ENCODE results near the gene PCDHGA6. TPM values are rescaled to one million over a fixed set of nuclear protein-coding genes. Genes with fewer than 3 reads are reported as not detected.
"Not testable (repeated sequence)": the region's sequence is repeated elsewhere in the genome, so short reads cannot be mapped to it uniquely, and the experiment has no call there.

Gene PCDHGA6
- total RNA-seq, 2 experiments from 2014 or later = 0.11 TPM; not detected in 1

- ATAC-seq (ENCODE audit: poor library complexity) (no peak), DNase-seq (no peak)
- POLR2A ChIA-PET = interaction anchor here (0.9 to 1.3 kb wide), 2 partner anchors 93 to 150 kb away, joined by 3 to 4 read pairs; partner anchors contain the start of gene TAF7
- Mint-ChIP-seq H3K27me3 (peaks cover 82% of the 10 kb centered on the region), H3K36me3 (ENCODE audit: low read depth) (peaks cover 51% of the 10 kb centered on the region), H3K4me3 (peak overlapping the region; percentile 92), H3K4me1 (ENCODE audit: low read depth) (peaks cover 23% of the 10 kb centered on the region), H3K27ac (no peak overlapping the region), H3K9me3 (peaks cover 22% of the 10 kb centered on the region)
- intact Hi-C loops (cut with DNase I, micrococcal nuclease) = loop anchor here (2.0 to 10.0 kb wide), 5 partner anchors 49 to 149 kb away; partner anchors contain the start of genes PCDHGA5 (in 1 of the 2) and TAF7 (in 1 of the 2)
- Histone ChIP-seq H3K4me1 (ENCODE audit: insufficient read depth, low read length) (peaks cover 15% of the 10 kb centered on the region), H3K27me3 (ENCODE audit: control insufficient read depth in 1 of 2, insufficient read depth in 2 of 2, low read length in 2 of 2) (peaks cover 63 to 84% of the 10 kb centered on the region in 2 experiments), H3K36me3 (ENCODE audit: insufficient read depth, low read length) (no peaks in the 10 kb centered on the region), H3K4me3 (ENCODE audit: low read length) (peak overlapping the region; percentile 53), H3K27ac (ENCODE audit: low read depth in 1 of 2, low read length in 2 of 2) (no peak overlapping the region), H3K9me3 (ENCODE audit: control insufficient read depth in 1 of 2, insufficient read depth in 1 of 2, low read length in 2 of 2) (peaks cover 21 to 52% of the 10 kb centered on the region in 2 experiments)
- no peak for TF ChIP-seq CTCF (IDR thresholded peaks at IDR 0.05)
- CTCF ChIA-PET = interaction anchor here (0.6 to 3.0 kb wide), 10 partner anchors 23 to 224 kb away, joined by 3 to 19 read pairs (median 4); partner anchors contain the start of gene TAF7
These were observed 39.9 kb downstream of the PCDHGA6 start for GRCh38 chr5:141413540-141414069.

- intact Hi-C loops (cut with DNase I, micrococcal nuclease) = loop anchor here (5.0 to 10.0 kb wide), 4 partner anchors 32 to 148 kb away; partner anchors contain the start of genes PCDHGA5 (in 1 of the 2), PCDHGA7 (in 1 of the 2) and TAF7 (in 1 of the 2)
- H3K27me3 Mint-ChIP-seq = peaks cover 80% of the 10 kb centered on the region
- H3K4me3 ChIP-seq (ENCODE audit: low read length); H3K36me3 ChIP-seq (ENCODE audit: insufficient read depth, low read length); H3K27ac ChIP-seq (ENCODE audit: low read depth in 1 of 2, low read length in 2 of 2); DNase-seq; POLR2A ChIA-PET; ATAC-seq (ENCODE audit: poor library complexity); H3K27ac Mint-ChIP-seq: not testable (repeated sequence)
- Histone ChIP-seq H3K9me3 (ENCODE audit: control insufficient read depth in 1 of 2, insufficient read depth in 1 of 2, low read length in 2 of 2) (peaks cover 23 to 57% of the 10 kb centered on the region in 2 experiments), H3K4me1 (ENCODE audit: insufficient read depth, low read length) (peaks cover 15% of the 10 kb centered on the region), H3K27me3 (ENCODE audit: control insufficient read depth in 1 of 2, insufficient read depth in 2 of 2, low read length in 2 of 2) (peaks cover 62 to 84% of the 10 kb centered on the region in 2 experiments)
- H3K4me1 Mint-ChIP-seq (ENCODE audit: low read depth) = peaks cover 27% of the 10 kb centered on the region
- peaks cover 20% of the 10 kb centered on the region for H3K9me3 Mint-ChIP-seq
- peaks cover 50% of the 10 kb centered on the region for H3K36me3 Mint-ChIP-seq (ENCODE audit: low read depth)
- H3K4me3 Mint-ChIP-seq = peak overlapping the region; percentile 59
- CTCF ChIA-PET = interaction anchor here (1.1 to 3.0 kb wide), 2 partner anchors 94 to 110 kb away, joined by 3 to 15 read pairs; partner anchors contain the start of gene TAF7
These were observed 41.0 kb downstream of the PCDHGA6 start for GRCh38 chr5:141414548-141415274.

GRCh38 chr5:141415275-141415618 lies 41.6 kb downstream of the PCDHGA6 start:
- Histone ChIP-seq H3K9me3 (ENCODE audit: control insufficient read depth in 1 of 2, insufficient read depth in 1 of 2, low read length in 2 of 2) (peaks cover 28 to 54% of the 10 kb centered on the region in 2 experiments), H3K4me1 (ENCODE audit: insufficient read depth, low read length) (peaks cover 15% of the 10 kb centered on the region), H3K27me3 (ENCODE audit: control insufficient read depth in 1 of 2, insufficient read depth in 2 of 2, low read length in 2 of 2) (peaks cover 61 to 90% of the 10 kb centered on the region in 2 experiments)
- H3K9me3 Mint-ChIP-seq = peaks cover 22% of the 10 kb centered on the region
- H3K36me3 Mint-ChIP-seq (ENCODE audit: low read depth) = peaks cover 50% of the 10 kb centered on the region
- H3K4me3 ChIP-seq (ENCODE audit: low read length); POLR2A ChIA-PET; H3K27ac ChIP-seq (ENCODE audit: low read depth in 1 of 2, low read length in 2 of 2); H3K36me3 ChIP-seq (ENCODE audit: insufficient read depth, low read length); ATAC-seq (ENCODE audit: poor library complexity); H3K27ac Mint-ChIP-seq; DNase-seq: not testable (repeated sequence)
- H3K27me3 Mint-ChIP-seq = peaks cover 81% of the 10 kb centered on the region
- peaks cover 27% of the 10 kb centered on the region for H3K4me1 Mint-ChIP-seq (ENCODE audit: low read depth)
- intact Hi-C loops (cut with DNase I, micrococcal nuclease) = loop anchor here in 1 of 2 experiments (5.0 to 10.0 kb wide), 3 partner anchors 33 to 90 kb away; partner anchors contain the start of genes PCDHGA5, PCDHGA7 and TAF7
- CTCF ChIA-PET = interaction anchor here (1.1 to 3.0 kb wide), 2 partner anchors 95 to 110 kb away, joined by 3 to 15 read pairs; partner anchors contain the start of gene TAF7
- peak overlapping the region; percentile 4 for H3K4me3 Mint-ChIP-seq
